Spleen (tissue), 11 donors: ENCODE measurements around the gene SLC4A8. TPM values are rescaled to one million over a fixed set of nuclear protein-coding genes. Genes with fewer than 3 reads are reported as not detected.
"Not testable (repeated sequence)": the region's sequence is repeated elsewhere in the genome, so short reads cannot be mapped to it uniquely, and the experiment has no call there.

Experiments
- DNase-seq: peaks from one replicate; pipeline ENCODE4 v3.0.0-alpha.2; 2020
- H3K27ac ChIP-seq, 8 donors: fragments of 200-600 bp; sonication (generic) in 7 of 8; 1 replicate in 4 of 8; 2 replicates in 4 of 8; pipeline versions ENCODE4 v1.5.0 to v1.8.0; 2016 to 2021; ENCODE audit warnings: inconsistent platforms in 4 of 8, mild to moderate bottlenecking in 4 of 8, moderate library complexity in 1 of 8
- H3K27me3 ChIP-seq, 7 donors: fragments of 200-600 bp; sonication (generic) in 6 of 7; replicated peaks in 1 of 7; 1 replicate in 4 of 7; 2 replicates in 3 of 7; pipeline versions ENCODE4 v1.5.0 to v1.8.0; 2016 to 2021; ENCODE audit warnings: inconsistent platforms in 3 of 7, mild to moderate bottlenecking in 1 of 7
- H3K36me3 ChIP-seq, 6 donors: fragments of 200-600 bp; sonication (generic) in 5 of 6; 1 replicate in 4 of 6; 2 replicates in 2 of 6; pipeline versions ENCODE4 v1.5.0 to v1.8.0; 2016 to 2021; ENCODE audit warnings: inconsistent platforms in 2 of 6
- H3K4me1 ChIP-seq, 6 donors: fragments of 200-600 bp; sonication (generic) in 5 of 6; 1 replicate in 3 of 6; 2 replicates in 3 of 6; pipeline versions ENCODE4 v1.5.0 to v1.8.0; 2016 to 2021; ENCODE audit warnings: inconsistent platforms in 3 of 6
- H3K4me3 ChIP-seq, 8 donors: fragments of 200-600 bp; sonication (generic) in 7 of 8; 1 replicate in 4 of 8; 2 replicates in 4 of 8; pipeline versions ENCODE4 v1.5.0 to v1.8.0; 2016 to 2021; ENCODE audit warnings: inconsistent platforms in 4 of 8, mild to moderate bottlenecking in 4 of 8, moderate library complexity in 2 of 8
- H3K9me3 ChIP-seq, 8 donors: fragments of 200-600 bp; sonication (generic) in 7 of 8; 1 replicate in 4 of 8; 2 replicates in 4 of 8; pipeline versions ENCODE4 v1.5.0 to v1.8.0; 2016 to 2021; ENCODE audit warnings: inconsistent platforms in 4 of 8
- CTCF ChIP-seq, 11 experiments: fragments of 200-600 bp in 7 of 11; fragments of 450-650 bp in 4 of 11; sonication (generic) in 4 of 11; IDR thresholded peaks in 8 of 11; conservative IDR thresholded peaks in 3 of 11; 1 replicate in 7 of 11; 2 replicates in 4 of 11; pipeline versions ENCODE4 v1.4.0 to v1.8.0; 2016 to 2021; ENCODE audit warnings: antibody characterized with exemption in 11 of 11, inconsistent platforms in 4 of 11, mild to moderate bottlenecking in 1 of 11
- POLR2A ChIP-seq, 3 donors: fragments of 450-650 bp; IDR thresholded peaks; one replicate each; pipeline ENCODE4 v1.5.1; 2017; ENCODE audit warnings: antibody characterized with exemption in 3 of 3, mild to moderate bottlenecking in 1 of 3
- POLR2AphosphoS5 ChIP-seq, 3 donors: sonication (generic); formaldehyde crosslinking; IDR thresholded peaks; one replicate each; pipeline ENCODE4 v1.5.1; 2017; ENCODE audit warnings: antibody characterized with exemption in 3 of 3
- WGBS, 5 donors: extraction: QIAGEN DNeasy Blood & Tissue Kit in 3 of 5; methylation state at CpG; one replicate each; pipeline versions ENCODE4 v1.1.5 to v1.1.7; 2013 to 2018; 5-methylcytosine and 5-hydroxymethylcytosine counted together
- intact Hi-C: fragments of 100-400 bp; cut with DNase I; formaldehyde crosslinking; loops from one replicate; pipeline ENCODE4 v1.15.0; 2023; ENCODE audit warnings: low total_unique reads
- polyA plus RNA-seq, 3 donors: library from polyadenylated mRNA; stranded (reverse); fragments of 200-250 nt; gene quantifications; one replicate each; pipeline ENCODE4 v1.2.1, GENCODE V29; 2013
- total RNA-seq, 7 donors: library from RNA; depleted of rRNA in 3 of 7; stranded (reverse); fragments of >200 nt in 3 of 7; fragmentation: NEBNext Ultra II Directional in 4 of 7; extraction: Animal tissue kit (Norgen Biotek cat#: 25700) in 4 of 7; gene quantifications; one replicate each; pipeline versions ENCODE4 v1.1.0 to v1.2.1, GENCODE V29; 2016 to 2021
- donor health status: healthy with polysubstance abuse.
- donor health status: DM: no; HTN: no; CAD: no; lungs with moderate emphysema.
- donor health status: DM: no; HTN: no; CAD: no.
- donor health status: Bipolar disorder and iron deficiency.
- donor health status: healthy.
- donor health status: DM: no; HTN: no; CAD: no.
- donor health status: DM: yes; HTN: yes; CAD: no.

Gene SLC4A8
- total and polyA plus RNA-seq, 10 donors, result 0.88 to 9.7 (median 4.8) TPM

- Histone ChIP-seq H3K4me1 (no peaks in the 10 kb centered on the region), H3K36me3 (no peaks in the 10 kb centered on the region), H3K9me3 (no peaks in the 10 kb centered on the region), H3K27me3 (no peaks in the 10 kb centered on the region), H3K4me3 (no peak overlapping the region), H3K27ac (no peak overlapping the region)
- no peak for TF ChIP-seq CTCF (IDR thresholded peaks at IDR 0.05 in 8 of 11, conservative IDR thresholded peaks at IDR 0.05 in 3 of 11)
- no peak for TF ChIP-seq POLR2AphosphoS5 (IDR thresholded peaks at IDR 0.05)
- TF ChIP-seq POLR2A (IDR thresholded peaks at IDR 0.05), result no peak
- no peak for DNase-seq
- 82 to 95% (median 87%) methylated on average over 3 of the region's 3 CpGs for WGBS, 5 donors
- intact Hi-C loops, result no loop called here
Observed at GRCh38 chr12:51449580-51450246, 25.1 kb downstream of the SLC4A8 start.

- H3K36me3 ChIP-seq, result no peaks in the 10 kb centered on the region
- H3K4me1 ChIP-seq, result no peaks in the 10 kb centered on the region
- H3K4me3 ChIP-seq, result no peak overlapping the region
- H3K27ac ChIP-seq, result no peak overlapping the region
- H3K9me3 ChIP-seq, result no peaks in the 10 kb centered on the region
- TF ChIP-seq POLR2A (IDR thresholded peaks at IDR 0.05), result no peak
- no peak for TF ChIP-seq CTCF (IDR thresholded peaks at IDR 0.05 in 8 of 11, conservative IDR thresholded peaks at IDR 0.05 in 3 of 11)
- TF ChIP-seq POLR2AphosphoS5 (IDR thresholded peaks at IDR 0.05), result no peak
- DNase-seq, result no peak
- 63 to 94% (median 81%) methylated on average over 1 of the region's 1 CpG for WGBS, 5 donors
- H3K27me3 ChIP-seq, result no peaks in the 10 kb centered on the region
- intact Hi-C loops, result no loop called here
Observed at GRCh38 chr12:51450333-51450732, 25.7 kb downstream of the SLC4A8 start.

GRCh38 chr12:51450806-51451205 lies 26.2 kb downstream of the SLC4A8 start:
- DNase-seq, result no peak
- 94 to 98% (median 95%) methylated on average over 11 of the region's 11 CpGs for WGBS, 5 donors

GRCh38 chr12:51454016-51454415 lies 29.4 kb downstream of the SLC4A8 start:
- H3K36me3 ChIP-seq, H3K27ac ChIP-seq, H3K4me1 ChIP-seq, H3K4me3 ChIP-seq, H3K27me3 ChIP-seq, intact Hi-C loops, DNase-seq, H3K9me3 ChIP-seq: not testable (repeated sequence)
- 88 to 95% (median 91%) methylated on average over 5 to 7 of the region's 7 CpGs for WGBS, 5 donors

More at GRCh38 chr12:51450806-51451205, 26.2 kb downstream of the SLC4A8 start:
- Histone ChIP-seq H3K27me3 (no peaks in the 10 kb centered on the region), H3K9me3 (no peaks in the 10 kb centered on the region), H3K27ac (no peak overlapping the region), H3K36me3 (no peaks in the 10 kb centered on the region), H3K4me1 (no peaks in the 10 kb centered on the region), H3K4me3 (no peak overlapping the region)
- TF ChIP-seq POLR2A (IDR thresholded peaks at IDR 0.05) (no peak), POLR2AphosphoS5 (IDR thresholded peaks at IDR 0.05) (no peak), CTCF (IDR thresholded peaks at IDR 0.05 in 8 of 11, conservative IDR thresholded peaks at IDR 0.05 in 3 of 11) (no peak)
- intact Hi-C loops, result no loop called here

GRCh38 chr12:51455050-51455449 lies 30.4 kb downstream of the SLC4A8 start:
- DNase-seq, intact Hi-C loops, H3K4me1 ChIP-seq, H3K36me3 ChIP-seq, H3K27ac ChIP-seq, H3K27me3 ChIP-seq, H3K4me3 ChIP-seq, H3K9me3 ChIP-seq: not testable (repeated sequence)
- 71 to 85% (median 81%) methylated on average over 3 to 6 of the region's 6 CpGs for WGBS, 5 donors
